Neuronal stem cell (in vitro differentiated cells): ENCODE results near the gene NTN4.

Experiments
- DNase-seq: peaks from one replicate; pipeline ENCODE4 v3.0.0-alpha.2; 2013; ENCODE audit warnings: low spot score
- H2AFZ ChIP-seq: one replicate; pipeline ENCODE4 v1.6.1; 2013; ENCODE audit warnings: mild to moderate bottlenecking, low read length, inconsistent platforms
- H2AK5ac ChIP-seq: 2 replicates; pipeline ENCODE4 v1.6.1; 2013; ENCODE audit warnings: low read depth, mild to moderate bottlenecking, inconsistent platforms, low read length, moderate library complexity, mixed read lengths
- H2BK120ac ChIP-seq: 2 replicates; pipeline ENCODE4 v1.6.1; 2013; ENCODE audit warnings: low read depth, mild to moderate bottlenecking, inconsistent platforms, low read length, moderate library complexity, mixed read lengths
- H2BK12ac ChIP-seq: one replicate; pipeline ENCODE4 v1.6.1; 2013; ENCODE audit warnings: low read length, inconsistent platforms
- H2BK15ac ChIP-seq: 2 replicates; pipeline ENCODE4 v1.6.1; 2013; ENCODE audit warnings: mild to moderate bottlenecking, low read length, inconsistent platforms, mixed read lengths
- H2BK5ac ChIP-seq: one replicate; pipeline ENCODE4 v1.6.1; 2013; ENCODE audit warnings: inconsistent platforms, mild to moderate bottlenecking, low read length, moderate library complexity
- H3K14ac ChIP-seq: one replicate; pipeline ENCODE4 v1.6.1; 2013; ENCODE audit warnings: low read length, inconsistent platforms
- H3K18ac ChIP-seq: 2 replicates; pipeline ENCODE4 v1.6.1; 2013; ENCODE audit warnings: low read length, inconsistent platforms
- H3K23ac ChIP-seq: 2 replicates; pipeline ENCODE4 v1.6.1; 2013; ENCODE audit warnings: low read depth, mild to moderate bottlenecking, mixed read lengths, low read length, inconsistent platforms; ENCODE audit not compliant: poor library complexity
- H3K27ac ChIP-seq: replicated peaks from 3 replicates; pipeline ENCODE4 v1.5.1; 2013; ENCODE audit warnings: low read length, inconsistent platforms
- H3K27me3 ChIP-seq, 3 experiments: 2 replicates each; pipeline ENCODE4 v1.6.1; 2013; ENCODE audit warnings: low read length in 3 of 3, mild to moderate bottlenecking in 2 of 3, inconsistent platforms in 1 of 3, low read depth in 1 of 3, mixed read lengths in 1 of 3, moderate library complexity in 1 of 3; ENCODE audit not compliant: control insufficient read depth in 3 of 3, insufficient read depth in 3 of 3
- H3K36me3 ChIP-seq, 2 donors: replicated peaks in 1 of 2; 2 replicates each; pipeline ENCODE4 v1.6.1; 2013; ENCODE audit warnings: low read length in 2 of 2; ENCODE audit not compliant: control insufficient read depth in 2 of 2, insufficient read depth in 2 of 2
- H3K4ac ChIP-seq: 2 replicates; pipeline ENCODE4 v1.6.1; 2013; ENCODE audit warnings: inconsistent platforms, mild to moderate bottlenecking, low read length, moderate library complexity
- H3K4me1 ChIP-seq, 2 donors: 1 replicate in 1 of 2; 2 replicates in 1 of 2; pipeline ENCODE4 v1.6.1; 2013; ENCODE audit warnings: low read length in 2 of 2, low read depth in 1 of 2; ENCODE audit not compliant: control insufficient read depth in 2 of 2, insufficient read depth in 1 of 2
- H3K4me2 ChIP-seq: one replicate; pipeline ENCODE4 v1.6.1; 2013; ENCODE audit warnings: mild to moderate bottlenecking, low read length, inconsistent platforms; ENCODE audit not compliant: insufficient read depth, poor library complexity, severe bottlenecking
- H3K4me3 ChIP-seq, 2 donors: 2 replicates each; pipeline ENCODE4 v1.5.1; 2013; ENCODE audit warnings: low read length in 2 of 2, mild to moderate bottlenecking in 2 of 2, inconsistent platforms in 1 of 2, moderate library complexity in 1 of 2
- H3K79me1 ChIP-seq: one replicate; pipeline ENCODE4 v1.6.1; 2013; ENCODE audit warnings: low read depth, mild to moderate bottlenecking, inconsistent platforms, low read length, moderate library complexity
- H3K9ac ChIP-seq: one replicate; pipeline ENCODE4 v1.6.1; 2013; ENCODE audit warnings: mild to moderate bottlenecking, low read depth, low read length, inconsistent platforms; ENCODE audit not compliant: poor library complexity
- H3K9me3 ChIP-seq, 2 donors: replicated peaks in 1 of 2; 2 replicates each; pipeline versions ENCODE3 to v1.6.1; 2013; ENCODE audit warnings: low read length in 2 of 2, mild to moderate bottlenecking in 2 of 2, inconsistent platforms in 1 of 2, low read depth in 1 of 2, mixed read lengths in 1 of 2, moderate library complexity in 1 of 2; ENCODE audit not compliant: control insufficient read depth in 2 of 2, insufficient read depth in 1 of 2
- H4K8ac ChIP-seq: one replicate; pipeline ENCODE4 v1.6.1; 2013; ENCODE audit warnings: low read depth, mild to moderate bottlenecking, inconsistent platforms, low read length, moderate library complexity
- H4K91ac ChIP-seq: one replicate; pipeline ENCODE4 v1.6.1; 2013; ENCODE audit warnings: low read length, low read depth, mild to moderate bottlenecking, inconsistent platforms; ENCODE audit not compliant: poor library complexity
- WGBS, 2 donors: extraction: QIAGEN DNeasy Blood & Tissue Kit; methylation state at CpG; one replicate each; pipeline ENCODE4 v1.1.7; 2013; ENCODE audit warnings: missing lambda C conversion rate in 2 of 2, mixed read lengths in 1 of 2; ENCODE audit not compliant: insufficient read length in 2 of 2, insufficient replicate concordance in 1 of 2; ENCODE audit errors: extremely low coverage in 2 of 2; 5-methylcytosine and 5-hydroxymethylcytosine counted together

Gene NTN4

DNA sequence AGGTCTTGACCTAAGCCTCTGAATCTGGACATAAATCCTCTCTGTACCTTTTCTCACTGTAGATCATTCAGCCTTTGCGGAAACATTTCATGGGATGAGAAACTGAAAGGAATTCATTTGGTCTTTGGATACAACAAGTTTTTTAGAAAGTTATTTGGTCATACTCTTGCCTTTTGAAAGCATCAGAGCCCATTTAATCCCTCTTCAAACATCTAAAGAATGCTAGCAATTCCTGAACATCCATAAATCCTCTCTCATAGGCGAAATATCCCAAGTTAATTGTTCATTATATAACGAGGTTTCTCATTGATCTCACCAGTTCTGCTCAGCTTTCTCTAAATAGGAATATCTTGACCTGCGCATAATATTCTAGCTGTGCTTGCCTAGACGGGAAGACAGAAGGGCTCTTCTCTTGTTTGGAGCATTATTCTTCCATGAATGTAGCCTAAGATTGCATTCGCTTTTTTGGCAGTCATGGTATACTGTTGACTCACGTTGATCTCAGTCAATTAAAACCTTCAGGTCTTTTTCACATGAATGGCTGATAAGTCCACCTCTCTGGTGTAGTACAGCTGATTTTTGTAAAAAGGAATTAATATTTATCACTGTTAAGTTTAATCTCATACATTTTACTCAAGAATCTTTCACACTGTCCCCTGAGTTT lies 24.1 kb downstream of the NTN4 start:
- Histone ChIP-seq H4K91ac (no peak overlapping the region), H3K36me3 (no peaks in the 10 kb centered on the region), H3K9ac (no peak overlapping the region), H3K27ac (no peak overlapping the region), H3K4me3 (no peak overlapping the region), H3K9me3 (no peaks in the 10 kb centered on the region), H3K23ac (no peak overlapping the region), H2BK15ac (no peak overlapping the region), H3K14ac (no peak overlapping the region), H2AFZ (no peak overlapping the region), H2BK120ac (no peak overlapping the region), H2BK5ac (no peak overlapping the region), H2BK12ac (no peak overlapping the region), H3K27me3 (peaks cover 0 to 11% (median 0%) of the 10 kb centered on the region in 3 experiments), H3K4ac (no peak overlapping the region), H3K18ac (no peak overlapping the region), H3K79me1 (no peaks in the 10 kb centered on the region), H3K4me2 (no peak overlapping the region), H3K4me1 (peaks cover 0 to 5% of the 10 kb centered on the region in 2 donors), H4K8ac (no peak overlapping the region), H2AK5ac (no peak overlapping the region)
- no peak for DNase-seq
- WGBS, 2 donors, result no CpG with 5 or more reads among the region's 7 CpGs

DNA sequence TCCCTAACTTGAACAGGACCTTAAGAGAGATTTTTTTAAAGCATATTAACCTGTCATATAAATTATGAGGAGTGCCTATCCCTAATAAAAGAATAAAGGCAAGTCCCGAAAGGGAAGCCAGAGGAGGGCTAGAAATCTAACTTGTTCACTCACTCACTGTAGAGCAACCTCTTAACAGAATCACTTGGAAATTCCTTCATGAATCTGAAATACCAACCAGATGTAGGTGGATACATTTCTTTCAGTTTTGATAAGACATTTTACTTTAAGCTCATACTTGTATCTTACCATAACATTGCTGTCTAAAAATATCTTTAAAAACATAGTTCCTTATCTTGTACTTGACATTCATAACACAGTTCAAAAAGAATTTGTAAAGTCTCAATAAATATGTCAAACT lies 25.7 kb downstream of the NTN4 start:
- Histone ChIP-seq H3K4me2 (no peak overlapping the region), H3K14ac (no peak overlapping the region), H3K4me1 (peaks cover 0 to 5% of the 10 kb centered on the region in 2 donors), H2BK12ac (no peak overlapping the region), H3K4ac (no peak overlapping the region), H2AFZ (no peak overlapping the region), H3K36me3 (no peaks in the 10 kb centered on the region), H3K27me3 (peaks cover 0 to 11% (median 0%) of the 10 kb centered on the region in 3 experiments), H3K4me3 (no peak overlapping the region), H3K9ac (no peak overlapping the region), H3K27ac (no peak overlapping the region), H4K91ac (no peak overlapping the region), H2BK5ac (no peak overlapping the region), H3K9me3 (no peaks in the 10 kb centered on the region), H3K23ac (no peak overlapping the region), H4K8ac (no peak overlapping the region), H3K79me1 (no peaks in the 10 kb centered on the region), H2BK120ac (no peak overlapping the region), H2AK5ac (no peak overlapping the region), H3K18ac (no peak overlapping the region), H2BK15ac (no peak overlapping the region)
- no CpG with 5 or more reads among the region's 1 CpG for WGBS, 2 donors
- DNase-seq, result no peak

DNA sequence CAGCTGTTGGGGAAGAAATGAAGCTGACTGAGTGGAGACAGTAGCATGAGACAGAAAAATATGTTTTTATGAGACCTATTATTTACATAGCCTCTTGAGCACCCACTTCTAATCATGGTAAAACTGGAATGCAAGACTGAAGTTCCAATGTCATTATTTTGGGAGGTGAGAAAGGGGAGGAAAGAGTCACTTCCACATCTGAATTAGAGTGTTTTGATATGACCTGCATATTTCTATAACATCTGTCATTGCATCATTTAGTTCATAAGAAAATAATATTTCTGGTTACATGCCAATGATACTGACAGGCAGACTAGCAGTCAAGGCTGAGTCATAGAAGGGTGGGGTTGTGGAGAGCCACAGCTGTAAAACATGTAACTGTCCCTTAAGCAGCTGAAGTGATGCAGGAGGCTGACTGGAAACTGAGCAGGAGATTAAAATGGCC lies 26.7 kb downstream of the NTN4 start:
- H3K4me3 ChIP-seq, result no peak overlapping the region
- H3K27me3 ChIP-seq, result peaks cover 0 to 11% (median 0%) of the 10 kb centered on the region in 3 experiments
- no peak overlapping the region for H2AK5ac ChIP-seq
- no peak overlapping the region for H2BK5ac ChIP-seq
- no peak overlapping the region for H3K9ac ChIP-seq
- no peak overlapping the region for H2BK120ac ChIP-seq
- no peak overlapping the region for H3K18ac ChIP-seq
- H3K23ac ChIP-seq, result no peak overlapping the region
- no peak overlapping the region for H2BK12ac ChIP-seq
- no peak overlapping the region for H3K4ac ChIP-seq
- no peak overlapping the region for H2AFZ ChIP-seq
- H4K91ac ChIP-seq, result no peak overlapping the region
- H3K79me1 ChIP-seq, result no peaks in the 10 kb centered on the region
- H3K9me3 ChIP-seq, result no peaks in the 10 kb centered on the region
- no peak for DNase-seq
- H4K8ac ChIP-seq, result no peak overlapping the region
- peaks cover 0 to 4% of the 10 kb centered on the region in 2 donors for H3K4me1 ChIP-seq
- H3K4me2 ChIP-seq, result no peak overlapping the region
- H3K27ac ChIP-seq, result no peak overlapping the region
- H3K36me3 ChIP-seq, result no peaks in the 10 kb centered on the region
- H3K14ac ChIP-seq, result no peak overlapping the region
- no peak overlapping the region for H2BK15ac ChIP-seq

DNA sequence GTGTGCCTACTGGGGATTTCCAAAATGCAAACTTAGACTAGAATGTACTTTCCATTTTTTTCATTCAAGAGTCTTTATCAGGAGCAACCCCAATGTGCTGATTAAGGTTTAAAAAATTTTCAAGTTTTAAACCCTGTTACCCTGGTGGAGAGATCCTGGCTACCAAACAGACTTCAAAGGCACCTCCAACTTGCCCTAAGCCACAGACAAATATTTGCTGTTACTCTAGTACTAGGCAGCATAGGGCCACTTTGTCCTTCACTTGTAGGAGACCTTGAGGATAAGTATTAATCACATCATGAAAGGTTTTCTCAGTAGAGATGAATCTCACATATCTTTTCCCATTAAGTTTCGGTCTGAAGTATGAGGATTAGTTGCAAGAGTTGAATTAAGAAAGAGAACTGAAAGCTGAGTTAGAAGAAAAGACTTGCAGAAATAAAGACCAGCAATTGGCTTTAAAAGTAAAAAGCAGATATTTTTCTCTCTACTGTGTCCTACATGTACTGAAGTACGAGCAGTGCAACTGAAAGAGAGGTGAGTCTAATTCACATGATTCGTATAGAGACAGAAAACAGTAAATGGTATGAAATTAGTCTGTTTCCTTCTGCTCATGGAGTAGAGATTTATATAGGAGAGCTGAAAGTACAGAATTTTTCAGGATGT lies 28.3 kb downstream of the NTN4 start:
- H4K91ac ChIP-seq, result no peak overlapping the region
- WGBS, 2 donors, result no CpG with 5 or more reads among the region's 3 CpGs

More for the DNA sequence above, 28.3 kb downstream of the NTN4 start:
- Histone ChIP-seq H3K9ac (no peak overlapping the region), H2BK12ac (no peak overlapping the region), H2BK120ac (no peak overlapping the region), H3K27ac (no peak overlapping the region), H3K36me3 (no peaks in the 10 kb centered on the region), H2BK5ac (no peak overlapping the region), H2AFZ (no peak overlapping the region), H3K79me1 (no peaks in the 10 kb centered on the region), H3K23ac (no peak overlapping the region), H2BK15ac (no peak overlapping the region), H3K18ac (no peak overlapping the region), H3K27me3 (peaks cover 0 to 4% (median 0%) of the 10 kb centered on the region in 3 experiments), H3K4me2 (no peak overlapping the region), H3K9me3 (no peaks in the 10 kb centered on the region), H3K4me1 (no peaks in the 10 kb centered on the region), H4K8ac (no peak overlapping the region), H2AK5ac (no peak overlapping the region), H3K4me3 (no peak overlapping the region), H3K14ac (no peak overlapping the region), H3K4ac (no peak overlapping the region)
- DNase-seq, result no peak
